Upper lobe of left lung (tissue), 6 donors: Measurements from ENCODE around the gene CLK4. TPM values are rescaled to one million over a fixed set of nuclear protein-coding genes. Genes with fewer than 3 reads are reported as not detected.

Source experiments
- ATAC-seq, 2 donors: fragments of 200-7000 bp; cut with Tn5 transposase; one replicate each; pipeline ENCODE4 v1.9.1; 2022; ENCODE audit warnings: mild to moderate bottlenecking in 2 of 2, moderate library complexity in 2 of 2; ENCODE audit not compliant: low FRiP score in 2 of 2
- DNase-seq, 2 donors: peaks; one replicate each; pipeline ENCODE4 v3.0.0-alpha.2; 2019 to 2020
- H3K27ac ChIP-seq, 4 donors: fragments of 200-600 bp; sonication (generic); one replicate each; pipeline ENCODE4 v1.5.1; 2016 to 2019
- H3K27me3 ChIP-seq, 4 donors: fragments of 200-600 bp; sonication (generic); one replicate each; pipeline ENCODE4 v1.5.1; 2017 to 2019
- H3K36me3 ChIP-seq, 4 donors: fragments of 200-600 bp; sonication (generic); one replicate each; pipeline ENCODE4 v1.5.1; 2016 to 2019
- H3K4me1 ChIP-seq, 4 donors: fragments of 200-600 bp; sonication (generic); one replicate each; pipeline ENCODE4 v1.5.1; 2018 to 2019
- H3K4me3 ChIP-seq, 4 donors: fragments of 200-600 bp; sonication (generic); one replicate each; pipeline ENCODE4 v1.5.1; 2017 to 2019; ENCODE audit warnings: mild to moderate bottlenecking in 2 of 4, moderate library complexity in 1 of 4
- H3K9me3 ChIP-seq, 4 donors: fragments of 200-600 bp; sonication (generic); one replicate each; pipeline ENCODE4 v1.5.1; 2018 to 2019
- EP300 ChIP-seq, 4 donors: sonication (generic); formaldehyde crosslinking; IDR thresholded peaks; one replicate each; pipeline ENCODE4 v1.5.1; 2017; ENCODE audit warnings: antibody characterized with exemption in 4 of 4, control low read depth in 2 of 4
- POLR2A ChIP-seq, 4 donors: fragments of 450-650 bp; IDR thresholded peaks; one replicate each; pipeline ENCODE4 v1.5.1; 2016 to 2017; ENCODE audit warnings: antibody characterized with exemption in 4 of 4, mild to moderate bottlenecking in 2 of 4
- POLR2AphosphoS5 ChIP-seq, 2 donors: sonication (generic); formaldehyde crosslinking; IDR thresholded peaks; one replicate each; pipeline ENCODE4 v1.5.1; 2017; ENCODE audit warnings: antibody characterized with exemption in 2 of 2
- WGBS, 2 donors: methylation state at CpG; one replicate each; pipeline ENCODE4 v1.1.5; 2017 to 2018; 5-methylcytosine and 5-hydroxymethylcytosine counted together
- total RNA-seq, 6 donors: library from RNA; depleted of rRNA in 4 of 6; stranded (reverse); fragments of >200 nt in 4 of 6; gene quantifications; one replicate each; pipeline versions ENCODE4 v1.1.0 to v1.2.1, GENCODE V29; 2016 to 2021
- TF ChIP-seq, protein P1 (sequence below), 6 experiments: fragments of 450-650 bp in 4 of 6; fragments of 200-600 bp in 2 of 6; sonication (generic) in 2 of 6; IDR thresholded peaks; one replicate each; pipeline ENCODE4 v1.5.1; 2016 to 2019; ENCODE audit warnings: antibody characterized with exemption in 6 of 6
- donor health status: DM: no; HTN: no; CAD: no; lungs with moderate emphysema.
- donor health status: DM: no; HTN: yes; CAD: no; lungs with severe emphysema.

CLK4 gene
- total RNA-seq, 6 donors from 2014 or later = 28.8 to 81.7 (median 35.0) TPM

DNA sequence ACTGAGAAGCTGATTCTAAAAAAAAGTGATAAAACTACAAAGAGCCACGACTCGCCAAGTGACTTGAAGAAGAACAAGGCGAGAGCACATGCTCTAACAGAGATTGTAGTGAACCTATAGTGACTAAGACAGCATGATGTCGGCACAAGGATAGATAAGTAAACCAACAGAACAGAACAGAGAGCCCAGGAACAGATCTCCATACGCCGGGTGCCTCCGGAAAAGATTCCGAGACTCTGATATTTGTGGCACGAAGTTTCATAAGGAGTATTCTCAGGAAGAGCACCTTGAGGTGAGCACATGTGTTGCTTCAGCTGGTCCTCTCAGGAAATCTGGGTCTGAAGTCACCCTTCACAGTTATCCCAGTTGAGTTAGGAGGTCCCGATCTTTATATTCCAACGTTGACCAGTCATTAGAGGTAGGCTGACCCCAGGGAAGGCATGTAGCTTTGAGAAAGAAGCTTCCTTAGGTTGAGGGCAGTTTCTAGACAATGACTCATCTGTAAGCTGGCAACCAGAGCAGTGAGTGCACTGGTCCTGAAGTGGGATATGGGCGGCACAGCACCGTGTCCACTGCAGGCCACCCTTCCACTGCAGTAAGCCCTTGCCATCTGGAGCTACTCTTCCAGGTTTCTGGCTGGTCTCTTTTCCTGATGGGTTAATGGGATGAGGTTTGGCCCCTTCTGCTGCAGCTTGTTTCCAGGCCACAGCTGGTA is 13.6 kb upstream of the CLK4 start:
- Histone ChIP-seq H3K36me3 (no peaks in the 10 kb centered on the region), H3K4me3 (no peak overlapping the region), H3K9me3 (peaks cover 0 to 4% (median 0%) of the 10 kb centered on the region in 4 donors), H3K27ac (no peak overlapping the region), H3K4me1 (no peaks in the 10 kb centered on the region), H3K27me3 (no peaks in the 10 kb centered on the region)
- DNase-seq (no peak), ATAC-seq (no peak)
- TF ChIP-seq POLR2AphosphoS5 (IDR thresholded peaks at IDR 0.05) (no peak), EP300 (IDR thresholded peaks at IDR 0.05) (no peak), POLR2A (IDR thresholded peaks at IDR 0.05) (no peak)
- TF ChIP-seq, protein P1, sequence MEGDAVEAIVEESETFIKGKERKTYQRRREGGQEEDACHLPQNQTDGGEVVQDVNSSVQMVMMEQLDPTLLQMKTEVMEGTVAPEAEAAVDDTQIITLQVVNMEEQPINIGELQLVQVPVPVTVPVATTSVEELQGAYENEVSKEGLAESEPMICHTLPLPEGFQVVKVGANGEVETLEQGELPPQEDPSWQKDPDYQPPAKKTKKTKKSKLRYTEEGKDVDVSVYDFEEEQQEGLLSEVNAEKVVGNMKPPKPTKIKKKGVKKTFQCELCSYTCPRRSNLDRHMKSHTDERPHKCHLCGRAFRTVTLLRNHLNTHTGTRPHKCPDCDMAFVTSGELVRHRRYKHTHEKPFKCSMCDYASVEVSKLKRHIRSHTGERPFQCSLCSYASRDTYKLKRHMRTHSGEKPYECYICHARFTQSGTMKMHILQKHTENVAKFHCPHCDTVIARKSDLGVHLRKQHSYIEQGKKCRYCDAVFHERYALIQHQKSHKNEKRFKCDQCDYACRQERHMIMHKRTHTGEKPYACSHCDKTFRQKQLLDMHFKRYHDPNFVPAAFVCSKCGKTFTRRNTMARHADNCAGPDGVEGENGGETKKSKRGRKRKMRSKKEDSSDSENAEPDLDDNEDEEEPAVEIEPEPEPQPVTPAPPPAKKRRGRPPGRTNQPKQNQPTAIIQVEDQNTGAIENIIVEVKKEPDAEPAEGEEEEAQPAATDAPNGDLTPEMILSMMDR (IDR thresholded peaks at IDR 0.05) = no peak
- 90 to 91% methylated on average over 13 of the region's 13 CpGs for WGBS, 2 donors

DNA sequence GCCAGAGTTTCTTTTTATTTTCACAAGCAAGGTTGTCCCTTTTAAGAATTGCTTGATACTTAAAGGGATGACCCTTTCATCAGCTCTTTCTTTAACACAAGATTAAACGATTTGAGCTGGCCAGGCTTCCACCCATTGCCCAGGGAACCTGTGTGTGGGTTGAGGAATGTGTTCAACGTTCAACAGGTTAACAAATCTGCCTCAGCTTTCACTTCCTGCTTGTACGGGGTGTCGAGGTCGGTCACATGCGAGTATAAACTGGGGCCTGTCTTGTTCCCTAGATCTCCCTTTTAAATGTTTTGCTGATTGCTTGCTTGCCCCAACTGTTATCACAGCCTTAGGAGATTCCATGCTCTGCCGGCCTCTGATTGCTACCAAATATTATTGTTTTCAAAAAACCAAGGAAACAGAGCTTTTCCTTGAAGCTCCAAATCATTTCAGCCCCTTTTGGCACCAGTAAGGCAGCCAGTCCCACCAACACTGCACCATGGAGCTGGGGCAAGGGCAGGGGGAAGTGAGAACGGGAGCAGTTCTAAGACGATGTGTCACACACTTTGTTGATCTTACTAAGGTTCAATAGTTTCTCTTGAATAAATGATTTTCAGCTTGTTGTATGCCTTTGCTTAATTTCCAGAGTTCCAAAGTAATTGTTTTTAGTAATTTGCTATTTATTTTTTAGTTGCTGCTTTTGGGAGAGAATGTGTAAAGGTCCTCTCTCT is 10.7 kb upstream of the CLK4 start:
- 65 to 72% methylated on average over 9 of the region's 9 CpGs for WGBS, 2 donors
- ATAC-seq (no peak), DNase-seq (no peak)
- H3K36me3 ChIP-seq = no peaks in the 10 kb centered on the region
- H3K27ac ChIP-seq = no peak overlapping the region
- TF ChIP-seq POLR2AphosphoS5 (IDR thresholded peaks at IDR 0.05) (no peak), EP300 (IDR thresholded peaks at IDR 0.05) (no peak), POLR2A (IDR thresholded peaks at IDR 0.05) (no peak)
- TF ChIP-seq, protein P1 (IDR thresholded peaks at IDR 0.05) = no peak
- no peak overlapping the region for H3K4me3 ChIP-seq
- peaks cover 0 to 4% (median 0%) of the 10 kb centered on the region in 4 donors for H3K9me3 ChIP-seq
- H3K27me3 ChIP-seq = no peaks in the 10 kb centered on the region
- no peaks in the 10 kb centered on the region for H3K4me1 ChIP-seq

DNA sequence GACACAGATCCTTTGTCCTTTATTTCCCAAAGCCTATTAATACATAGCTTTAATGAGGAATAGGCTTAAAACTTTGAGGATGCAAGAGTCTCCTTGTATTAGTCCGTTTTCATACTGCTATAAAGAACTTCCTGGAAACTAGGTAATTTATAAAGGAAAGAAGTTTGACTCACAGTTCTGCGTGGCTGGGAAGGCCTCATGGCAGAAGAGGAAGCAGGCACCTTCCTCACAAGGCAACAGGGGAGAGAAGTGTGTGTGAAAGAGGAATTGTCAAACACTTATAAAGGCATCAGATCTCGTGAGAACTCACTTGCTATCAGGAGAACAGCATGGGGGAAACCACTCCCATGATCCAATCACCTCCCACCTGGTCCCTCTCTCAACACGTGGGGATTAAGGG is 5.4 kb upstream of the CLK4 start:
- peaks cover 0 to 3% (median 0%) of the 10 kb centered on the region in 4 donors for H3K4me1 ChIP-seq
- TF ChIP-seq, protein P1 (IDR thresholded peaks at IDR 0.05) = no peak
- TF ChIP-seq POLR2AphosphoS5 (IDR thresholded peaks at IDR 0.05) = no peak
- TF ChIP-seq EP300 (IDR thresholded peaks at IDR 0.05) = no peak
- TF ChIP-seq POLR2A (IDR thresholded peaks at IDR 0.05) = no peak
- 42 to 47% methylated on average over 4 of the region's 4 CpGs for WGBS, 2 donors
- DNase-seq (no peak), ATAC-seq (no peak)
- no peaks in the 10 kb centered on the region for H3K36me3 ChIP-seq
- no peak overlapping the region for H3K4me3 ChIP-seq
- H3K27ac ChIP-seq = no peak overlapping the region
- H3K9me3 ChIP-seq = no peaks in the 10 kb centered on the region
- H3K27me3 ChIP-seq = no peaks in the 10 kb centered on the region

DNA sequence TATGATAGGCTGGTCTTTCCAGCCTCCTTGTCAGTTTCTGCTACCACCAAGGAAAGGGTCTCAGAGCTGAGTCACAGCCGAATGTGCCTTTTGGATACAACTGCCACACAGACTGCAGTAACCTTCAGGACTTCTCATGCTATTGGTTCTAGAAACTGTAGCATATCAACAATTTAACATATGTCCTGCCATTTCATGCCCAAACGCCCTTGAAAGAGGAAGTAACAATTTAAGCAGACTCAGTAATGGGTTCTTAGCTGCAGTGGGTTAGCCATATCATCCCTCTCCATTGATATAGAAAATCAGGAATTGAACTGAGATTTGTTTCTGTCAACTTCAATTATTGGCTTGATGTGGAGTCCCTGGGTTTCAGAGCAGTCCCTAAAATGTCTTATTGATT is 4.1 kb upstream of the CLK4 start:
- TF ChIP-seq EP300 (IDR thresholded peaks at IDR 0.05) (no peak), POLR2A (IDR thresholded peaks at IDR 0.05) (no peak), POLR2AphosphoS5 (IDR thresholded peaks at IDR 0.05) (no peak)
- TF ChIP-seq, protein P1 (IDR thresholded peaks at IDR 0.05) = no peak
- 13 to 48% methylated on average over 1 to 2 of the region's 2 CpGs for WGBS, 2 donors
- no peaks in the 10 kb centered on the region for H3K9me3 ChIP-seq
- H3K4me3 ChIP-seq = no peak overlapping the region
- H3K4me1 ChIP-seq = peaks cover 0 to 5% (median 0%) of the 10 kb centered on the region in 4 donors
- no peaks in the 10 kb centered on the region for H3K36me3 ChIP-seq
- ATAC-seq = no peak
- H3K27me3 ChIP-seq = no peaks in the 10 kb centered on the region
- H3K27ac ChIP-seq = no peak overlapping the region
- DNase-seq = no peak
